ENCODE results near the gene DLX4. TPM values are rescaled to one million over a fixed set of nuclear protein-coding genes. Genes with fewer than 3 reads are reported as not detected.

Gene DLX4
- total and polyA plus RNA-seq, 10 of the 15 experiments (the other 5 are each of a cell fraction or from before 2014, with no cell fraction given), result 0.05 to 0.29 (median 0.15) TPM

GRCh38 chr17:50014471-50015088 is 45.6 kb downstream of the DLX4 start:
- in situ Hi-C loops (cut with MboI) (no loop called here), intact Hi-C loops (cut with micrococcal nuclease; ENCODE audit: unreplicated experiment) (no loop called here)
- H3K27me3 ChIP-seq (replicated peaks in 1 of 2; ENCODE audit: control insufficient read depth in 2 of 2, insufficient read depth in 2 of 2, low read length in 1 of 2), result no peaks in the 10 kb centered on the region
- SMC1A ChIA-PET (ENCODE audit: uncharacterized antibody, unreplicated experiment), result no interaction called here
- BruUV-seq (replicated peaks), result no TSS peak
- ATAC-seq (no peak), DNase-seq (ENCODE audit: low read depth, low spot score) (no peak), FAIRE-seq (no peak)
- CTCF ChIA-PET, result interaction anchor here (0.6 to 1.5 kb wide), 4 partner anchors 16 to 283 kb away, joined by 3 to 4 read pairs (median 4); no protein-coding TSS in a partner anchor
- 0% methylated on average over 1 of the region's 1 CpG for WGBS (ENCODE audit: insufficient coverage, insufficient replicate concordance, low lambda C conversion rate, missing lambda C conversion rate)
- H3K4me3 ChIP-seq, result no peak overlapping the region
- no peaks in the 10 kb centered on the region for H4K20me1 ChIP-seq (ENCODE audit: control insufficient read depth, insufficient read depth)
- H3K36me3 ChIP-seq (ENCODE audit: control insufficient read depth in 2 of 2, insufficient read depth in 2 of 2, low read length in 1 of 2), result no peaks in the 10 kb centered on the region
- RAD21 ChIA-PET (ENCODE audit: unreplicated experiment), result no interaction called here
- no peak overlapping the region for H3K4me2 ChIP-seq (ENCODE audit: control insufficient read depth, insufficient read depth)
- no peak overlapping the region for H3K9ac ChIP-seq (ENCODE audit: control insufficient read depth, insufficient read depth, low read length)
- peaks cover 7% of the 10 kb centered on the region; the same call in 2 of the 3 replicates for H3K9me3 ChIP-seq (replicated peaks; ENCODE audit: control insufficient read depth, insufficient read depth, low read length)
- H2AFZ ChIP-seq (ENCODE audit: control insufficient read depth, low read depth, low read length), result no peak overlapping the region
- POLR2A ChIA-PET, result no interaction called here
- no peak overlapping the region for H3K27ac ChIP-seq (ENCODE audit: control insufficient read depth, insufficient read depth)
- no peaks in the 10 kb centered on the region for H3K79me2 ChIP-seq (ENCODE audit: control insufficient read depth, insufficient read depth, low read length)
- H3K4me1 ChIP-seq (ENCODE audit: control insufficient read depth, insufficient read depth, low read length), result no peaks in the 10 kb centered on the region
- TF ChIP-seq POLR2AphosphoS5 (IDR thresholded peaks at IDR 0.05; ENCODE audit: low read length) (no peak), STAT1 (conservative IDR thresholded peaks at IDR 0.05) (no peak), NFIC (IDR thresholded peaks at IDR 0.05; ENCODE audit: low read depth, low read length) (no peak), SMAD1 (IDR thresholded peaks at IDR 0.05; ENCODE audit: low read depth, partially characterized antibody) (no peak), TCF7 (IDR thresholded peaks at IDR 0.05; ENCODE audit: borderline replicate concordance) (no peak), CHD1 (IDR thresholded peaks at IDR 0.05; ENCODE audit: low read depth, low read length) (no peak), E4F1 (IDR thresholded peaks at IDR 0.05; ENCODE audit: borderline replicate concordance, partially characterized antibody) (no peak), EED (IDR thresholded peaks at IDR 0.05; ENCODE audit: low read depth) (no peak)
- TF ChIP-seq, protein P1, sequence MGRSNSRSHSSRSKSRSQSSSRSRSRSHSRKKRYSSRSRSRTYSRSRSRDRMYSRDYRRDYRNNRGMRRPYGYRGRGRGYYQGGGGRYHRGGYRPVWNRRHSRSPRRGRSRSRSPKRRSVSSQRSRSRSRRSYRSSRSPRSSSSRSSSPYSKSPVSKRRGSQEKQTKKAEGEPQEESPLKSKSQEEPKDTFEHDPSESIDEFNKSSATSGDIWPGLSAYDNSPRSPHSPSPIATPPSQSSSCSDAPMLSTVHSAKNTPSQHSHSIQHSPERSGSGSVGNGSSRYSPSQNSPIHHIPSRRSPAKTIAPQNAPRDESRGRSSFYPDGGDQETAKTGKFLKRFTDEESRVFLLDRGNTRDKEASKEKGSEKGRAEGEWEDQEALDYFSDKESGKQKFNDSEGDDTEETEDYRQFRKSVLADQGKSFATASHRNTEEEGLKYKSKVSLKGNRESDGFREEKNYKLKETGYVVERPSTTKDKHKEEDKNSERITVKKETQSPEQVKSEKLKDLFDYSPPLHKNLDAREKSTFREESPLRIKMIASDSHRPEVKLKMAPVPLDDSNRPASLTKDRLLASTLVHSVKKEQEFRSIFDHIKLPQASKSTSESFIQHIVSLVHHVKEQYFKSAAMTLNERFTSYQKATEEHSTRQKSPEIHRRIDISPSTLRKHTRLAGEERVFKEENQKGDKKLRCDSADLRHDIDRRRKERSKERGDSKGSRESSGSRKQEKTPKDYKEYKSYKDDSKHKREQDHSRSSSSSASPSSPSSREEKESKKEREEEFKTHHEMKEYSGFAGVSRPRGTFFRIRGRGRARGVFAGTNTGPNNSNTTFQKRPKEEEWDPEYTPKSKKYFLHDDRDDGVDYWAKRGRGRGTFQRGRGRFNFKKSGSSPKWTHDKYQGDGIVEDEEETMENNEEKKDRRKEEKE (IDR thresholded peaks at IDR 0.05), result no peak
- TF ChIP-seq, protein P2, sequence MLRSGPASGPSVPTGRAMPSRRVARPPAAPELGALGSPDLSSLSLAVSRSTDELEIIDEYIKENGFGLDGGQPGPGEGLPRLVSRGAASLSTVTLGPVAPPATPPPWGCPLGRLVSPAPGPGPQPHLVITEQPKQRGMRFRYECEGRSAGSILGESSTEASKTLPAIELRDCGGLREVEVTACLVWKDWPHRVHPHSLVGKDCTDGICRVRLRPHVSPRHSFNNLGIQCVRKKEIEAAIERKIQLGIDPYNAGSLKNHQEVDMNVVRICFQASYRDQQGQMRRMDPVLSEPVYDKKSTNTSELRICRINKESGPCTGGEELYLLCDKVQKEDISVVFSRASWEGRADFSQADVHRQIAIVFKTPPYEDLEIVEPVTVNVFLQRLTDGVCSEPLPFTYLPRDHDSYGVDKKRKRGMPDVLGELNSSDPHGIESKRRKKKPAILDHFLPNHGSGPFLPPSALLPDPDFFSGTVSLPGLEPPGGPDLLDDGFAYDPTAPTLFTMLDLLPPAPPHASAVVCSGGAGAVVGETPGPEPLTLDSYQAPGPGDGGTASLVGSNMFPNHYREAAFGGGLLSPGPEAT (IDR thresholded peaks at IDR 0.05; ENCODE audit: low read depth), result no peak
- TF ChIP-seq, protein P3, sequence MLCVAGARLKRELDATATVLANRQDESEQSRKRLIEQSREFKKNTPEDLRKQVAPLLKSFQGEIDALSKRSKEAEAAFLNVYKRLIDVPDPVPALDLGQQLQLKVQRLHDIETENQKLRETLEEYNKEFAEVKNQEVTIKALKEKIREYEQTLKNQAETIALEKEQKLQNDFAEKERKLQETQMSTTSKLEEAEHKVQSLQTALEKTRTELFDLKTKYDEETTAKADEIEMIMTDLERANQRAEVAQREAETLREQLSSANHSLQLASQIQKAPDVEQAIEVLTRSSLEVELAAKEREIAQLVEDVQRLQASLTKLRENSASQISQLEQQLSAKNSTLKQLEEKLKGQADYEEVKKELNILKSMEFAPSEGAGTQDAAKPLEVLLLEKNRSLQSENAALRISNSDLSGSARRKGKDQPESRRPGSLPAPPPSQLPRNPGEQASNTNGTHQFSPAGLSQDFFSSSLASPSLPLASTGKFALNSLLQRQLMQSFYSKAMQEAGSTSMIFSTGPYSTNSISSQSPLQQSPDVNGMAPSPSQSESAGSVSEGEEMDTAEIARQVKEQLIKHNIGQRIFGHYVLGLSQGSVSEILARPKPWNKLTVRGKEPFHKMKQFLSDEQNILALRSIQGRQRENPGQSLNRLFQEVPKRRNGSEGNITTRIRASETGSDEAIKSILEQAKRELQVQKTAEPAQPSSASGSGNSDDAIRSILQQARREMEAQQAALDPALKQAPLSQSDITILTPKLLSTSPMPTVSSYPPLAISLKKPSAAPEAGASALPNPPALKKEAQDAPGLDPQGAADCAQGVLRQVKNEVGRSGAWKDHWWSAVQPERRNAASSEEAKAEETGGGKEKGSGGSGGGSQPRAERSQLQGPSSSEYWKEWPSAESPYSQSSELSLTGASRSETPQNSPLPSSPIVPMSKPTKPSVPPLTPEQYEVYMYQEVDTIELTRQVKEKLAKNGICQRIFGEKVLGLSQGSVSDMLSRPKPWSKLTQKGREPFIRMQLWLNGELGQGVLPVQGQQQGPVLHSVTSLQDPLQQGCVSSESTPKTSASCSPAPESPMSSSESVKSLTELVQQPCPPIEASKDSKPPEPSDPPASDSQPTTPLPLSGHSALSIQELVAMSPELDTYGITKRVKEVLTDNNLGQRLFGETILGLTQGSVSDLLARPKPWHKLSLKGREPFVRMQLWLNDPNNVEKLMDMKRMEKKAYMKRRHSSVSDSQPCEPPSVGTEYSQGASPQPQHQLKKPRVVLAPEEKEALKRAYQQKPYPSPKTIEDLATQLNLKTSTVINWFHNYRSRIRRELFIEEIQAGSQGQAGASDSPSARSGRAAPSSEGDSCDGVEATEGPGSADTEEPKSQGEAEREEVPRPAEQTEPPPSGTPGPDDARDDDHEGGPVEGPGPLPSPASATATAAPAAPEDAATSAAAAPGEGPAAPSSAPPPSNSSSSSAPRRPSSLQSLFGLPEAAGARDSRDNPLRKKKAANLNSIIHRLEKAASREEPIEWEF (IDR thresholded peaks at IDR 0.05; ENCODE audit: insufficient replicate concordance, low read depth, low read length), result no peak
